NCI-H526 treated with DMSO at 0.1 percent for 48 hours (cell line): Measurements from ENCODE around the gene NEURL1.
"Not testable (repeated sequence)": the region's sequence is repeated elsewhere in the genome, so short reads cannot be mapped to it uniquely, and the experiment has no call there.

ENCODE experiments used
- DNase-seq: peaks from one replicate; lab custom pipeline; 2025; lab: John Stamatoyannopoulos, UW

NEURL1 gene

GRCh38 chr10:103493916-103494877, 692 bp downstream of the NEURL1 start:
- DNase-seq, result no peak

GRCh38 chr10:103495321-103495720, 1.8 kb downstream of the NEURL1 start:
- no peak for DNase-seq

GRCh38 chr10:103497161-103497915, 3.8 kb downstream of the NEURL1 start:
- no peak for DNase-seq

GRCh38 chr10:103498936-103499638, 5.6 kb downstream of the NEURL1 start:
- no peak for DNase-seq

GRCh38 chr10:103499881-103500280, 6.4 kb downstream of the NEURL1 start:
- DNase-seq, result no peak

- no peak for DNase-seq
These were observed 7.0 kb downstream of the NEURL1 start for GRCh38 chr10:103500481-103500880.

GRCh38 chr10:103501186-103501585, 7.7 kb downstream of the NEURL1 start:
- no peak for DNase-seq

GRCh38 chr10:103502849-103503660, 9.6 kb downstream of the NEURL1 start:
- no peak for DNase-seq

- not testable (repeated sequence) for DNase-seq
These were observed 10.3 kb downstream of the NEURL1 start for GRCh38 chr10:103503777-103504176.

GRCh38 chr10:103504181-103504783, 10.8 kb downstream of the NEURL1 start:
- no peak for DNase-seq

GRCh38 chr10:103506061-103506460, 12.6 kb downstream of the NEURL1 start:
- DNase-seq, result no peak

GRCh38 chr10:103507235-103508191, 14.0 kb downstream of the NEURL1 start:
- peak; percentile 71 for DNase-seq

GRCh38 chr10:103510046-103510685, 16.7 kb downstream of the NEURL1 start:
- no peak for DNase-seq

- no peak for DNase-seq
These were observed 17.6 kb downstream of the NEURL1 start for GRCh38 chr10:103510791-103511752.

- no peak for DNase-seq
These were observed 18.7 kb downstream of the NEURL1 start for GRCh38 chr10:103512166-103512565.

- peak; percentile 16 for DNase-seq
These were observed 19.3 kb downstream of the NEURL1 start for GRCh38 chr10:103512591-103513379.

- no peak for DNase-seq
These were observed 20.0 kb downstream of the NEURL1 start for GRCh38 chr10:103513380-103514060.
